Sigmoid colon (tissue), 7 donors: ENCODE measurements around the gene TAF1. TPM values are rescaled to one million over a fixed set of nuclear protein-coding genes. Genes with fewer than 3 reads are reported as not detected.
"Not testable (repeated sequence)": the region's sequence is repeated elsewhere in the genome, so short reads cannot be mapped to it uniquely, and the experiment has no call there.

Source experiments
- DNase-seq: peaks from one replicate; pipeline ENCODE4 v3.0.0-alpha.2; 2019
- H3K27ac ChIP-seq, 4 donors: fragments of 200-600 bp; sonication (generic); one replicate each; pipeline ENCODE4 v1.5.1; 2016 to 2019; ENCODE audit warnings: mild to moderate bottlenecking in 1 of 4
- H3K27me3 ChIP-seq, 3 donors: fragments of 200-600 bp; sonication (generic); one replicate each; pipeline ENCODE4 v1.5.1; 2019; ENCODE audit warnings: mild to moderate bottlenecking in 1 of 3
- H3K36me3 ChIP-seq, 4 donors: fragments of 200-600 bp; sonication (generic); one replicate each; pipeline ENCODE4 v1.5.1; 2016 to 2019
- H3K4me1 ChIP-seq, 4 donors: fragments of 200-600 bp; sonication (generic); one replicate each; pipeline ENCODE4 v1.5.1; 2017 to 2019
- H3K4me3 ChIP-seq, 4 donors: fragments of 200-600 bp; sonication (generic); one replicate each; pipeline ENCODE4 v1.5.1; 2017 to 2019; ENCODE audit warnings: mild to moderate bottlenecking in 2 of 4, moderate library complexity in 1 of 4
- H3K9me3 ChIP-seq, 4 donors: fragments of 200-600 bp in 3 of 4; sonication (generic) in 3 of 4; one replicate each; pipeline versions ENCODE4 v1.5.1 to v1.6.1; 2013 to 2019
- CTCF ChIP-seq, 4 experiments: fragments of 450-650 bp in 3 of 4; fragments of 200-600 bp in 1 of 4; IDR thresholded peaks; one replicate each; pipeline ENCODE4 v1.5.1; 2016 to 2019; ENCODE audit warnings: antibody characterized with exemption in 4 of 4, mild to moderate bottlenecking in 3 of 4, moderate library complexity in 2 of 4
- EP300 ChIP-seq, 4 donors: sonication (generic); formaldehyde crosslinking; IDR thresholded peaks; one replicate each; pipeline ENCODE4 v1.6.1; 2017; ENCODE audit warnings: antibody characterized with exemption in 4 of 4
- POLR2A ChIP-seq, 2 donors: fragments of 450-650 bp; IDR thresholded peaks; one replicate each; pipeline ENCODE4 v1.6.1; 2016; ENCODE audit warnings: antibody characterized with exemption in 2 of 2, mild to moderate bottlenecking in 2 of 2, moderate library complexity in 2 of 2
- POLR2AphosphoS5 ChIP-seq, 4 donors: sonication (generic); formaldehyde crosslinking; IDR thresholded peaks; one replicate each; pipeline ENCODE4 v1.6.1; 2017; ENCODE audit warnings: antibody characterized with exemption in 4 of 4
- WGBS, 2 donors: extraction: QIAGEN DNeasy Blood & Tissue Kit; methylation state at CpG; one replicate each; pipeline ENCODE4 v1.1.7; 2013; 5-methylcytosine and 5-hydroxymethylcytosine counted together
- intact Hi-C: fragments of 100-400 bp; cut with DNase I; formaldehyde crosslinking; loops from one replicate; pipeline ENCODE4 v1.15.1; 2023
- polyA plus RNA-seq, 3 donors: library from polyadenylated mRNA; stranded (reverse); fragments of 200-250 nt; gene quantifications; one replicate each; pipeline ENCODE4 v1.2.3, GENCODE V29; 2013
- total RNA-seq, 4 donors: library from RNA; depleted of rRNA; stranded (reverse); fragments of >200 nt; gene quantifications; one replicate each; pipeline ENCODE4 v1.1.0, GENCODE V29; 2016
- donor health status: healthy with polysubstance abuse.
- donor health status: Bipolar disorder and iron deficiency.
- donor health status: healthy.

TAF1 gene
- total RNA-seq (10 to 100 TPM; 40.7 to 47.4 (median 43.6) TPM), polyA plus RNA-seq (10 to 100 TPM in 1 of 3 donors, 1 to 10 TPM in 2; 4.9 to 22.3 (median 8.4) TPM)

DNA sequence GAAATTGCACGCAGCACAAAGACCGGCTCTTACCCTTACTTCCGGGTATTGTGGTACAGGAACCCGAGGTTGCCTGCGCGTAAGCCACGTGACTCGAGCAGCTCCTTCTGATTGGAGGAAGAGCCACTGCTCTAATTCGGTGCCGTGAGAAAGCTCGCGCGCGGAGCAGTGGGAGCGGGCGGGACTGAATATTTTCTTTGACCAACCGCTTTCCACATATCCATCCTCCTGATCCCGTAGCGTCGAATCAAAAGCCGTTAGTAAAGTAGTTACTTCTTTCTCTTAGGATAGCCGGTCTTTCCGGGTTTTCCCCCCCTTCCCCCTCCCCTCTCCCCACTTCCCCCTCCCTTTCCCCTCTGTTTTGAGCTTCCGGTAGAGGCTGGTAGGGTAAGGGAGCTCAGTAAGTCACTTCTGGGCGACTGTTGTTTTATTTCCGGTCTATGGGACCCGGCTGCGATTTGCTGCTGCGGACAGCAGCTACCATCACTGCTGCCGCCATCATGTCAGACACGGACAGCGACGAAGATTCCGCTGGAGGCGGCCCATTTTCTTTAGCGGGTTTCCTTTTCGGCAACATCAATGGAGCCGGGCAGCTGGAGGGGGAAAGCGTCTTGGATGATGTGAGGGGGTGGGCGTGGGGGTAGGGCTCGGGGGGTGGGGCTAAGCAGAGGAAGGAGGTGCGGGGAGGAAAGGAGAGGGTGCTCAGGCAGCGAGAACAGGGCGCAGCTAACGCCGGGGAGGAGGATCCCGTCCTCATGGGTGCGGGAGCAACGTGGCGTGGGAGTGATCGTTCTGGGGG lies at the start of gene TAF1:
Gene TAF1, plus strand, starts transcription at position 483 of the 799 bp plus-strand sequence. Its CDS starts 18 bp downstream, at position 501.
- 1% methylated on average over 51 of the region's 51 CpGs for WGBS, 2 donors

GRCh38 chrX:71316959-71317358 lies 49.2 kb upstream of the TAF1 start:
- H3K4me3 ChIP-seq, H3K9me3 ChIP-seq, DNase-seq, intact Hi-C loops, H3K36me3 ChIP-seq, H3K27me3 ChIP-seq: not testable (repeated sequence)
- H3K27ac ChIP-seq = peak overlapping the region in 2 of 4 donors; percentile 49 to 62
- peaks cover 0 to 11% (median 2%) of the 10 kb centered on the region in 4 donors for H3K4me1 ChIP-seq
- WGBS, 2 donors = no CpG with 5 or more reads among the region's 1 CpG

More for the DNA sequence above, at the start of gene TAF1:
- Histone ChIP-seq H3K4me1 (peaks cover 0 to 13% (median 11%) of the 10 kb centered on the region in 4 donors), H3K4me3 (peak within 1 kb of the TSS; percentile 48 to 71 (median 68)), H3K9me3 (no peaks in the 10 kb centered on the region), H3K27ac (peak within 1 kb of the TSS; percentile 87 to 94 (median 90)), H3K27me3 (no peaks in the 10 kb centered on the region), H3K36me3 (peaks cover 0 to 10% (median 0%) of the 10 kb centered on the region in 4 donors)
- peak; percentile 98 for DNase-seq
- intact Hi-C loops = loop anchor here (2.0 to 10.0 kb wide), 4 partner anchors 81 to 184 kb away; partner anchors contain the start of gene OGT
- TF ChIP-seq CTCF (IDR thresholded peaks at IDR 0.05) = no peak
- TF ChIP-seq POLR2AphosphoS5 (IDR thresholded peaks at IDR 0.05) = peak; percentile 89 to 97 (median 96)
- TF ChIP-seq POLR2A (IDR thresholded peaks at IDR 0.05) = peak in 1 of 2 donors; percentile 12
- no peak for TF ChIP-seq EP300 (IDR thresholded peaks at IDR 0.05)

DNA sequence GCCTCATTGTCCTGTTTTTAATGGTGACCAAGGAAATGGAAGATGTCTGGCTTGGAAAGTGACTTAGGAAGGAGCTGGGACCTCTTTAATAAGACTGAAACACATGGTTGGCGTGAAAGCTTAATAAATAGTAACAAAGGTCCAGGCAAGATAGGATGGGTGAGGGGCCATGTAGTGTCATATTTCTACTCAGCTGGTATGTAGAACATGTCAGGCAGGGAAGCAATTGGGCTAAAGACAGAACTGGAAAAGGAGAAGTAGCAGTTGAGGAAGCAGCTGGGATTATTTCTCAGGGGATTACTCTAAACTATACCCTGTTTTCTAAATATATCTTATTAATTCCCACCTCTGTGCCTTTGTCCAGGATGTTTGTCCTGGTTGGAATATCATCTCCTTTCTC lies 46.0 kb upstream of the TAF1 start:
- no peaks in the 10 kb centered on the region for H3K36me3 ChIP-seq
- intact Hi-C loops = no loop called here
- DNase-seq = no peak
- no peak overlapping the region for H3K27ac ChIP-seq
- no peaks in the 10 kb centered on the region for H3K9me3 ChIP-seq
- H3K27me3 ChIP-seq = no peaks in the 10 kb centered on the region
- peaks cover 0 to 11% (median 7%) of the 10 kb centered on the region in 4 donors for H3K4me1 ChIP-seq
- 85 to 98% methylated on average over 1 of the region's 1 CpG for WGBS, 2 donors
- H3K4me3 ChIP-seq = no peak overlapping the region
- TF ChIP-seq POLR2A (IDR thresholded peaks at IDR 0.05) (no peak), CTCF (IDR thresholded peaks at IDR 0.05) (no peak), POLR2AphosphoS5 (IDR thresholded peaks at IDR 0.05) (no peak), EP300 (IDR thresholded peaks at IDR 0.05) (no peak)

DNA sequence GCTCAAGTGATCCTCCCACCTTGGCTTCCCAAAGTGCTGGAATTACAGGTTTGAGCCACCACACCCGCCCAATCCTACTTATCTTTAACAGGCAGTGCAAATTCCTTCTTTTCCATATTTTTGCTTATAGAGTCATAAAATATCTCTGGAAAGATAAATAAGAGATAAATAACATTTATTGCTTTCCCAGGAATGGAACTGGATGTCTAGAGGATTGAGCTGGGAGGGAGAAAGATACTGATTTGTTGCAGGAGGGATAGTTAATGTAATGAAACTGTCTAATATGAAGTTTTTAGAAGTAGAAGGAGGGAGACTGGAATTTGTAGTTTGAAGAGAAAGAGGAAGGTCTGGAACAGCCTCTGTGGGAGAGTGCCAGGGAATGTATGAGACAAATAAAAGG lies 44.4 kb upstream of the TAF1 start:
- Histone ChIP-seq H3K4me3 (no peak overlapping the region), H3K27ac (peak overlapping the region in 3 of 4 donors; percentile 31 to 52 (median 50)), H3K4me1 (peaks cover 0 to 5% (median 3%) of the 10 kb centered on the region in 4 donors), H3K9me3 (no peaks in the 10 kb centered on the region), H3K36me3 (no peaks in the 10 kb centered on the region), H3K27me3 (no peaks in the 10 kb centered on the region)
- DNase-seq = no peak
- intact Hi-C loops = no loop called here
- WGBS, 2 donors = 82 to 86% methylated on average over 1 of the region's 1 CpG
- TF ChIP-seq CTCF (IDR thresholded peaks at IDR 0.05) = no peak
- TF ChIP-seq POLR2AphosphoS5 (IDR thresholded peaks at IDR 0.05) = peak in 2 of 4 donors; percentile 29 to 32
- TF ChIP-seq POLR2A (IDR thresholded peaks at IDR 0.05) = no peak
- no peak for TF ChIP-seq EP300 (IDR thresholded peaks at IDR 0.05)

- DNase-seq, H3K9me3 ChIP-seq: not testable (repeated sequence)
Observed at GRCh38 chrX:71324452-71324851, 41.7 kb upstream of the TAF1 start.

More at GRCh38 chrX:71324452-71324851, 41.7 kb upstream of the TAF1 start:
- intact Hi-C loops, H3K4me3 ChIP-seq, H3K27ac ChIP-seq, H3K4me1 ChIP-seq, H3K27me3 ChIP-seq, H3K36me3 ChIP-seq: not testable (repeated sequence)
- 97 to 99% methylated on average over 11 of the region's 11 CpGs for WGBS, 2 donors
